Neural crest cell (in vitro differentiated cells): ENCODE data around the gene AKAP13. TPM values are rescaled to one million over a fixed set of nuclear protein-coding genes. Genes with fewer than 3 reads are reported as not detected.

Experiments
- DNase-seq: peaks from one replicate; pipeline ENCODE4 v3.0.0; 2021; ENCODE audit warnings: low read depth, mixed read lengths, low spot score
- H3K27ac Mint-ChIP-seq: one replicate; pipeline ENCODE4 v1.8.0; 2021; ENCODE audit warnings: mild to moderate bottlenecking, mixed read lengths; ENCODE audit not compliant: unreplicated experiment
- H3K27me3 Mint-ChIP-seq: 2 replicates; pipeline ENCODE4 v1.8.0; 2021; ENCODE audit warnings: low read depth, mild to moderate bottlenecking, mixed read lengths
- H3K36me3 Mint-ChIP-seq: 2 replicates; pipeline ENCODE4 v1.8.0; 2021; ENCODE audit warnings: low read depth, mild to moderate bottlenecking, mixed read lengths
- H3K4me1 Mint-ChIP-seq: 2 replicates; pipeline ENCODE4 v1.8.0; 2021; ENCODE audit warnings: mixed read lengths
- H3K4me3 Mint-ChIP-seq: one replicate; pipeline ENCODE4 v1.8.0; 2021; ENCODE audit warnings: mild to moderate bottlenecking, mixed read lengths
- H3K9me3 Mint-ChIP-seq: 2 replicates; pipeline ENCODE4 v1.8.0; 2021; ENCODE audit warnings: mixed read lengths
- CTCF ChIP-seq: fragments of 200-600 bp; sonication (generic); conservative IDR thresholded peaks from 2 replicates; pipeline ENCODE4 v1.5.0; 2021; ENCODE audit warnings: antibody characterized with exemption, mild to moderate bottlenecking
- long read RNA-seq: library from polyadenylated mRNA; unstranded; transcript quantifications from one replicate; pipeline ENCODE4 v2.0.0, GENCODE V29; 2020
- total RNA-seq: library from RNA; stranded (reverse); gene quantifications from 2 replicates; pipeline ENCODE4 v1.2.1, GENCODE V29; 2021

Gene AKAP13, protein sequence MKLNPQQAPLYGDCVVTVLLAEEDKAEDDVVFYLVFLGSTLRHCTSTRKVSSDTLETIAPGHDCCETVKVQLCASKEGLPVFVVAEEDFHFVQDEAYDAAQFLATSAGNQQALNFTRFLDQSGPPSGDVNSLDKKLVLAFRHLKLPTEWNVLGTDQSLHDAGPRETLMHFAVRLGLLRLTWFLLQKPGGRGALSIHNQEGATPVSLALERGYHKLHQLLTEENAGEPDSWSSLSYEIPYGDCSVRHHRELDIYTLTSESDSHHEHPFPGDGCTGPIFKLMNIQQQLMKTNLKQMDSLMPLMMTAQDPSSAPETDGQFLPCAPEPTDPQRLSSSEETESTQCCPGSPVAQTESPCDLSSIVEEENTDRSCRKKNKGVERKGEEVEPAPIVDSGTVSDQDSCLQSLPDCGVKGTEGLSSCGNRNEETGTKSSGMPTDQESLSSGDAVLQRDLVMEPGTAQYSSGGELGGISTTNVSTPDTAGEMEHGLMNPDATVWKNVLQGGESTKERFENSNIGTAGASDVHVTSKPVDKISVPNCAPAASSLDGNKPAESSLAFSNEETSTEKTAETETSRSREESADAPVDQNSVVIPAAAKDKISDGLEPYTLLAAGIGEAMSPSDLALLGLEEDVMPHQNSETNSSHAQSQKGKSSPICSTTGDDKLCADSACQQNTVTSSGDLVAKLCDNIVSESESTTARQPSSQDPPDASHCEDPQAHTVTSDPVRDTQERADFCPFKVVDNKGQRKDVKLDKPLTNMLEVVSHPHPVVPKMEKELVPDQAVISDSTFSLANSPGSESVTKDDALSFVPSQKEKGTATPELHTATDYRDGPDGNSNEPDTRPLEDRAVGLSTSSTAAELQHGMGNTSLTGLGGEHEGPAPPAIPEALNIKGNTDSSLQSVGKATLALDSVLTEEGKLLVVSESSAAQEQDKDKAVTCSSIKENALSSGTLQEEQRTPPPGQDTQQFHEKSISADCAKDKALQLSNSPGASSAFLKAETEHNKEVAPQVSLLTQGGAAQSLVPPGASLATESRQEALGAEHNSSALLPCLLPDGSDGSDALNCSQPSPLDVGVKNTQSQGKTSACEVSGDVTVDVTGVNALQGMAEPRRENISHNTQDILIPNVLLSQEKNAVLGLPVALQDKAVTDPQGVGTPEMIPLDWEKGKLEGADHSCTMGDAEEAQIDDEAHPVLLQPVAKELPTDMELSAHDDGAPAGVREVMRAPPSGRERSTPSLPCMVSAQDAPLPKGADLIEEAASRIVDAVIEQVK (N-terminal part only)
- 79.9 and 81.3 TPM in 2 replicates for total RNA-seq
- long read RNA-seq, full-length matches to known transcripts: 4 of 64 reads
- long read RNA-seq, partial matches to known transcripts: 49 of 64 reads
- long read RNA-seq, other reads (novel, unspliced or antisense): 11 of 64 reads

- Mint-ChIP-seq H3K9me3 (no peaks in the 10 kb centered on the region), H3K36me3 (no peaks in the 10 kb centered on the region), H3K4me1 (peaks cover 34% of the 10 kb centered on the region), H3K27ac (peak within 1 kb of the TSS; percentile 79), H3K27me3 (no peaks in the 10 kb centered on the region), H3K4me3 (peak within 1 kb of the TSS; percentile 95)
- TF ChIP-seq CTCF: no peak
- peak; percentile 85 for DNase-seq
These were observed at the start of gene AKAP13 for GRCh38 chr15:85380217-85380811. Gene AKAP13, plus strand, starts transcription at chr15:85380603. Its CDS starts 105,118 bp downstream, at chr15:85485721.

DNA sequence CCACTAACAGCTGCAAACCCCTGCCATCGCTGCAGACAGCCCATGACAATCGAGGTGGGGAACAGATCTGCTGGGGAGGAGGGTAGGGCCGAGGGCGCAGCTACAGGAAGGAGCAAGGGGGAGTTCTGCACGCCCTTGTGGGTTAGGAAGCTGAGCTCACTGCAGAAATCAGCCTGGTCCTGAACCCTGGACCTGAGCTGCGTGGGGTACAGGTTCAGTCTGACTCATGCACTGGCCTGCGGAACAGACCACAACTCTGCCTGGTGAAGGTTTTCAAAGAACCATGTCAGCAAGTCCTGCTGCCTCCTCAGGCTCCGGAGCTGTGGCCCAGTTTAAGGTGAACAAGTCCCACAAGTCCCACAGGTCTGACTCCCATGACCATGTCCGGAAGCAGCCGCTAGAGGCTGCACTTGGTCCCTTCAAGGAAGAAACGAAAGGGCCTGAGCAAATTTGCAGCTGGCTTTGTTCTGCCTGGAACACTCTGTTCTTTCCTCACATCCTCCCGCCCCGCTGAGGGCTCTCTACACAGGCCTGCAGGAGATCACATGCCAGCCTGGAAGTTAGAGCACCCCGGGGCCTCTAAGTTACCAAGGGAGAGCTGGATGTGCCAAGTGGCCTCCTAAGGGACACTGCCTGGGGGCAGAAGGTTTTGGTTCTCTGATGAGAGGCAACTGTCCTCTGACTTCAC, 49.4 kb upstream of the AKAP13 start:
- Mint-ChIP-seq H3K36me3 (no peaks in the 10 kb centered on the region), H3K4me1 (peaks cover 36% of the 10 kb centered on the region), H3K4me3 (no peak overlapping the region), H3K27me3 (no peaks in the 10 kb centered on the region), H3K27ac (peak overlapping the region; percentile 90), H3K9me3 (peaks cover 4% of the 10 kb centered on the region)
- peak; percentile 68 for DNase-seq
- TF ChIP-seq CTCF: peak; percentile 79

DNA sequence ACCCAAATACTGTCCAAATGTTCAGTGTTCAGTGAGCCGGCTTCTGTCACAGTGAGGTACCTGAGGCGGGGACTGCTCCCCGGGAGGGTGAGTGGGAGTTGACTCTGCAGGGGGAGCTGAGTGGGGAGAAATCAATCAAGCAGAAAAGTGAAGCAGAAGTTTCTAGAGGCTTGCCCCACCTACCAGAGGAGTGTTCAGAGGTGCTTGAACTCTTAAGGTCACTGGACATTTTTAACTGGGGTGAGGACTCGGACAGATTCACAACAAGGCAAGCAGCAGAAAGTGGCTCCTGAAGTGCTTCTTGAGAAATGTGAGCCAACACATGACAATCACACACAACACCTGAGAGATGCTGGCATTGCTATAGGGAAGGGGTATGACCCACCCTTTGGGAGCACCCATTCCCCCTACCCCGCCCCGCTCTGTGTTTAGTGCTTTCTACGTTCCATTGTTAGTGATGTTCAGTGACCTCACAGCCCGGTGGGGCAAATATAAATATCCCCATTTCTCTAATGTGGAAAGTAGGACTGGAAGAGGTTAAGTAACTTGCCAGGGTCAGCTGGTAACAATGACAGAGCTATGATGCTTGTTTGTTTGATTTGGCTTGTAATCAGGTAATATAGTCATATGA, 48.6 kb upstream of the AKAP13 start:
- no peak overlapping the region for H3K4me3 Mint-ChIP-seq

More for the DNA sequence above, 48.6 kb upstream of the AKAP13 start:
- no peak for TF ChIP-seq CTCF
- Mint-ChIP-seq H3K36me3 (no peaks in the 10 kb centered on the region), H3K4me1 (peaks cover 36% of the 10 kb centered on the region), H3K27me3 (no peaks in the 10 kb centered on the region), H3K9me3 (peaks cover 4% of the 10 kb centered on the region), H3K27ac (peak overlapping the region; percentile 90)
- DNase-seq: no peak
